ENCODE measurements around the gene ADD3.
"Not testable (repeated sequence)": the region's sequence is repeated elsewhere in the genome, so short reads cannot be mapped to it uniquely, and the experiment has no call there.

Gene ADD3

GRCh38 chr10:110088367-110089104, 80.8 kb downstream of the ADD3 start:
- DNase-seq (no peak), ATAC-seq (replicated peaks) (no peak)
- Mint-ChIP-seq H3K27ac (no peak overlapping the region), H3K4me1 (peaks cover 20 to 57% of the 10 kb centered on the region in 2 donors), H3K36me3 (peaks cover 5 to 11% of the 10 kb centered on the region in 2 donors), H3K27me3 (no peaks in the 10 kb centered on the region), H3K4me3 (no peak overlapping the region), H3K9me3 (peaks cover 0 to 4% of the 10 kb centered on the region in 2 donors)

GRCh38 chr10:110091830-110092229, 84.0 kb downstream of the ADD3 start:
- Mint-ChIP-seq H3K4me3 (no peak overlapping the region), H3K27ac (no peak overlapping the region), H3K36me3 (peaks cover 2 to 3% of the 10 kb centered on the region in 2 donors), H3K4me1 (peaks cover 23 to 48% of the 10 kb centered on the region in 2 donors), H3K9me3 (no peaks in the 10 kb centered on the region), H3K27me3 (no peaks in the 10 kb centered on the region)
- ATAC-seq (replicated peaks), result no peak
- DNase-seq, result no peak

GRCh38 chr10:110093722-110094121, 85.9 kb downstream of the ADD3 start:
- Mint-ChIP-seq H3K27me3 (no peaks in the 10 kb centered on the region), H3K4me1 (peaks cover 15 to 37% of the 10 kb centered on the region in 2 donors), H3K36me3 (peaks cover 2 to 3% of the 10 kb centered on the region in 2 donors), H3K27ac (no peak overlapping the region), H3K9me3 (no peaks in the 10 kb centered on the region), H3K4me3 (no peak overlapping the region)
- DNase-seq (no peak), ATAC-seq (replicated peaks) (no peak)

GRCh38 chr10:110094786-110095185, 87.0 kb downstream of the ADD3 start:
- H3K27ac Mint-ChIP-seq, result no peak overlapping the region
- ATAC-seq (replicated peaks) (no peak), DNase-seq (no peak)
- H3K27me3 Mint-ChIP-seq, result no peaks in the 10 kb centered on the region
- H3K4me1 Mint-ChIP-seq, result peaks cover 16 to 40% of the 10 kb centered on the region in 2 donors
- H3K9me3 Mint-ChIP-seq, result no peaks in the 10 kb centered on the region
- no peak overlapping the region for H3K4me3 Mint-ChIP-seq
- peaks cover 2 to 3% of the 10 kb centered on the region in 2 donors for H3K36me3 Mint-ChIP-seq

- peak overlapping the region; percentile 80 for H3K27ac Mint-ChIP-seq
- peaks cover 13 to 46% of the 10 kb centered on the region in 2 donors for H3K4me1 Mint-ChIP-seq
- ATAC-seq (replicated peaks) (peak; percentile 69 to 82), DNase-seq (no peak)
- H3K4me3 Mint-ChIP-seq, result no peak overlapping the region
- no peaks in the 10 kb centered on the region for H3K27me3 Mint-ChIP-seq
- peaks cover 8 to 12% of the 10 kb centered on the region in 2 donors for H3K36me3 Mint-ChIP-seq
- no peaks in the 10 kb centered on the region for H3K9me3 Mint-ChIP-seq
Observed at GRCh38 chr10:110101464-110102144, 93.8 kb downstream of the ADD3 start.

- no peak for DNase-seq
- H3K4me1 Mint-ChIP-seq, result peaks cover 13 to 44% of the 10 kb centered on the region in 2 donors
- H3K4me3 Mint-ChIP-seq, result no peak overlapping the region
- H3K27ac Mint-ChIP-seq, result no peak overlapping the region
- H3K27me3 Mint-ChIP-seq, result no peaks in the 10 kb centered on the region
- ATAC-seq (replicated peaks), result no peak
- H3K9me3 Mint-ChIP-seq, result no peaks in the 10 kb centered on the region
- peaks cover 8 to 12% of the 10 kb centered on the region in 2 donors for H3K36me3 Mint-ChIP-seq
Observed at GRCh38 chr10:110103921-110104461, 96.2 kb downstream of the ADD3 start.

GRCh38 chr10:110105873-110106272, 98.1 kb downstream of the ADD3 start:
- DNase-seq, result no peak
- Mint-ChIP-seq H3K27me3 (no peaks in the 10 kb centered on the region), H3K4me1 (peaks cover 17 to 44% of the 10 kb centered on the region in 2 donors)

GRCh38 chr10:110107430-110107829, 99.6 kb downstream of the ADD3 start:
- H3K4me1 Mint-ChIP-seq, result peaks cover 12 to 28% of the 10 kb centered on the region in 2 donors
- H3K36me3 Mint-ChIP-seq, result peaks cover 6 to 7% of the 10 kb centered on the region in 2 donors
- no peak overlapping the region for H3K27ac Mint-ChIP-seq
- H3K4me3 Mint-ChIP-seq, result no peak overlapping the region
- no peaks in the 10 kb centered on the region for H3K9me3 Mint-ChIP-seq
- ATAC-seq (replicated peaks) (no peak), DNase-seq (no peak)
- no peaks in the 10 kb centered on the region for H3K27me3 Mint-ChIP-seq

More at GRCh38 chr10:110105873-110106272, 98.1 kb downstream of the ADD3 start:
- H3K4me3 Mint-ChIP-seq, result no peak overlapping the region
- no peaks in the 10 kb centered on the region for H3K9me3 Mint-ChIP-seq
- no peak for ATAC-seq (replicated peaks)
- H3K36me3 Mint-ChIP-seq, result peaks cover 8 to 11% of the 10 kb centered on the region in 2 donors
- H3K27ac Mint-ChIP-seq, result no peak overlapping the region

- Mint-ChIP-seq H3K4me3 (no peak overlapping the region), H3K4me1 (peaks cover 12 to 27% of the 10 kb centered on the region in 2 donors), H3K36me3 (peaks cover 6 to 9% of the 10 kb centered on the region in 2 donors), H3K9me3 (no peaks in the 10 kb centered on the region), H3K27me3 (no peaks in the 10 kb centered on the region), H3K27ac (no peak overlapping the region)
- DNase-seq (no peak), ATAC-seq (replicated peaks) (no peak)
Observed at GRCh38 chr10:110107887-110108286, 100.1 kb downstream of the ADD3 start.

GRCh38 chr10:110109511-110109910, 101.7 kb downstream of the ADD3 start:
- H3K4me1 Mint-ChIP-seq, result peaks cover 9 to 13% of the 10 kb centered on the region in 2 donors

GRCh38 chr10:110110338-110110737, 102.6 kb downstream of the ADD3 start:
- no peaks in the 10 kb centered on the region for H3K9me3 Mint-ChIP-seq
- no peak overlapping the region for H3K4me3 Mint-ChIP-seq
- DNase-seq (no peak), ATAC-seq (replicated peaks) (peak; percentile 75 to 91)
- H3K4me1 Mint-ChIP-seq, result peaks cover 9 to 15% of the 10 kb centered on the region in 2 donors
- H3K36me3 Mint-ChIP-seq, result peaks cover 14 to 17% of the 10 kb centered on the region in 2 donors
- peak overlapping the region; percentile 90 for H3K27ac Mint-ChIP-seq
- no peaks in the 10 kb centered on the region for H3K27me3 Mint-ChIP-seq

More at GRCh38 chr10:110109511-110109910, 101.7 kb downstream of the ADD3 start:
- H3K9me3 Mint-ChIP-seq, result no peaks in the 10 kb centered on the region
- no peak overlapping the region for H3K4me3 Mint-ChIP-seq
- DNase-seq (no peak), ATAC-seq (replicated peaks) (no peak)
- no peak overlapping the region for H3K27ac Mint-ChIP-seq
- no peaks in the 10 kb centered on the region for H3K27me3 Mint-ChIP-seq
- H3K36me3 Mint-ChIP-seq, result peaks cover 10 to 17% of the 10 kb centered on the region in 2 donors

- ATAC-seq (replicated peaks) (no peak), DNase-seq (no peak)
- Mint-ChIP-seq H3K36me3 (peaks cover 26 to 28% of the 10 kb centered on the region in 2 donors), H3K27me3 (no peaks in the 10 kb centered on the region), H3K27ac (no peak overlapping the region), H3K4me3 (no peak overlapping the region), H3K9me3 (no peaks in the 10 kb centered on the region), H3K4me1 (peaks cover 6 to 16% of the 10 kb centered on the region in 2 donors)
Observed at GRCh38 chr10:110113670-110114337, 106.0 kb downstream of the ADD3 start.

GRCh38 chr10:110114668-110115067, 106.9 kb downstream of the ADD3 start:
- not testable (repeated sequence) for ATAC-seq (replicated peaks); H3K9me3 Mint-ChIP-seq; DNase-seq; H3K27me3 Mint-ChIP-seq; H3K4me3 Mint-ChIP-seq; H3K27ac Mint-ChIP-seq
- H3K4me1 Mint-ChIP-seq, result peaks cover 6 to 16% of the 10 kb centered on the region in 2 donors
- peaks cover 30 to 37% of the 10 kb centered on the region in 2 donors for H3K36me3 Mint-ChIP-seq

Measured in stimulated activated naive B cell treated with anti-CD40 and anti-IgM and Interleukin-4, amounts not matched to agents 10 μg/mL and 1 μg/mL and 100 μg/mL, for 72 hours (primary cell).